Lung (tissue), 12 donors: ENCODE measurements around the gene TC2N. TPM values are rescaled to one million over a fixed set of nuclear protein-coding genes. Genes with fewer than 3 reads are reported as not detected.
A peak's percentile ranks its signal among the peaks of the same experiment; 100 is the strongest.

Source experiments
- ATAC-seq: fragments of 200-7000 bp; cut with Tn5 transposase; one replicate; pipeline ENCODE4 v1.9.1; 2020; ENCODE audit warnings: moderate number of reproducible peaks; ENCODE audit not compliant: insufficient read depth, low FRiP score
- DNase-seq, 3 donors: peaks; one replicate each; pipeline ENCODE4 v3.0.0-alpha.2; 2013 to 2017
- H3K27ac ChIP-seq, 2 donors: one replicate each; pipeline ENCODE4 v1.5.1; 2013; ENCODE audit warnings: mild to moderate bottlenecking in 2 of 2, moderate library complexity in 2 of 2, control low read depth in 1 of 2, inconsistent platforms in 1 of 2, low read depth in 1 of 2, low read length in 1 of 2
- H3K27me3 ChIP-seq, 3 donors: one replicate each; pipeline ENCODE4 v1.5.1; 2013; ENCODE audit warnings: low read length in 2 of 3; ENCODE audit not compliant: control insufficient read depth in 3 of 3, insufficient read depth in 3 of 3
- H3K36me3 ChIP-seq, 4 donors: one replicate each; pipeline ENCODE4 v1.5.1; 2013; ENCODE audit warnings: low read length in 4 of 4, mild to moderate bottlenecking in 1 of 4, moderate library complexity in 1 of 4; ENCODE audit not compliant: control insufficient read depth in 4 of 4, insufficient read depth in 4 of 4
- H3K4me1 ChIP-seq, 5 donors: one replicate each; pipeline ENCODE4 v1.5.1; 2013; ENCODE audit warnings: low read length in 5 of 5, mild to moderate bottlenecking in 2 of 5, moderate library complexity in 1 of 5; ENCODE audit not compliant: control insufficient read depth in 5 of 5, insufficient read depth in 5 of 5
- H3K4me3 ChIP-seq: one replicate; pipeline ENCODE4 v1.5.1; 2013; ENCODE audit warnings: mild to moderate bottlenecking, control low read depth, moderate library complexity
- H3K9ac ChIP-seq, 2 donors: one replicate each; pipeline ENCODE4 v1.5.1; 2013; ENCODE audit warnings: low read length in 2 of 2, control low read depth in 1 of 2; ENCODE audit not compliant: insufficient read depth in 1 of 2
- H3K9me3 ChIP-seq, 4 donors: one replicate each; pipeline ENCODE4 v1.5.1; 2013; ENCODE audit warnings: low read length in 3 of 4, mild to moderate bottlenecking in 1 of 4, moderate library complexity in 1 of 4; ENCODE audit not compliant: control insufficient read depth in 4 of 4, insufficient read depth in 3 of 4
- WGBS, 2 donors: extraction: QIAGEN DNeasy Blood & Tissue Kit; methylation state at CpG; one replicate each; pipeline ENCODE4 v1.1.7; 2013; 5-methylcytosine and 5-hydroxymethylcytosine counted together
- polyA plus RNA-seq, 2 donors: library from polyadenylated mRNA; stranded (reverse); fragments of 200-250 nt; gene quantifications; one replicate each; pipeline ENCODE4 v1.2.1, GENCODE V29; 2013
- total RNA-seq, 2 donors: library from RNA; depleted of rRNA in 1 of 2; stranded (reverse); fragments of >200 nt in 1 of 2; gene quantifications; one replicate each; pipeline ENCODE4 v1.2.1, GENCODE V29; 2014 to 2021
- TF ChIP-seq, protein P1 (sequence below): IDR thresholded peaks from 2 replicates; pipeline ENCODE4 v1.5.1; 2012; ENCODE audit warnings: mild to moderate bottlenecking; ENCODE audit errors: control extremely low read depth, extremely low read depth
- donor health status: control.
- donor health status: control.
- donor health status: Bipolar disorder and iron deficiency.
- donor health status: healthy.
- donor health status: DM: yes; HTN: yes; CAD: no.

TC2N gene
- total and polyA plus RNA-seq, 4 donors: 20.4 to 128 (median 43.9) TPM

DNA sequence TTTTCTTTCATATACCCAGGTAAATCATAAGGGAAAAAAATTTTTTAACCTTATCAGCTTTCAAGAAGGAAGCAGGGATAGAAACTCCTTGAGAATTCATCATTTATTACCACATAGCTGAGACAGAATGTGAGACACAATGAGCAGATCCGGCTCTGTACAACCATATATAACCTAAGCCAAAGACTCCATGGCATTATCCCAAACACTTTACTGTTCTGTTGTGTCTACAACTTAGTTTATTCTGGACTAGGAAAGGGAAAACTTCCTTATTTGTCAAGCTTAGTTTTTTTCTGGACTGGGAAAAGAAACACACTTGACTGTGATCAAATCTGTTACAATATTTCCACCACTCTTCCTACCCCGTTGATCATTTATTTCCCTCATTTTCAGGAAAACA is 97.2 kb downstream of the TC2N start:
- Histone ChIP-seq H3K27me3 (no peaks in the 10 kb centered on the region), H3K4me3 (no peak overlapping the region), H3K9ac (no peak overlapping the region), H3K27ac (no peak overlapping the region), H3K4me1 (no peaks in the 10 kb centered on the region), H3K36me3 (peaks cover 0 to 2% (median 0%) of the 10 kb centered on the region in 4 donors), H3K9me3 (no peaks in the 10 kb centered on the region)
- TF ChIP-seq, protein P1, sequence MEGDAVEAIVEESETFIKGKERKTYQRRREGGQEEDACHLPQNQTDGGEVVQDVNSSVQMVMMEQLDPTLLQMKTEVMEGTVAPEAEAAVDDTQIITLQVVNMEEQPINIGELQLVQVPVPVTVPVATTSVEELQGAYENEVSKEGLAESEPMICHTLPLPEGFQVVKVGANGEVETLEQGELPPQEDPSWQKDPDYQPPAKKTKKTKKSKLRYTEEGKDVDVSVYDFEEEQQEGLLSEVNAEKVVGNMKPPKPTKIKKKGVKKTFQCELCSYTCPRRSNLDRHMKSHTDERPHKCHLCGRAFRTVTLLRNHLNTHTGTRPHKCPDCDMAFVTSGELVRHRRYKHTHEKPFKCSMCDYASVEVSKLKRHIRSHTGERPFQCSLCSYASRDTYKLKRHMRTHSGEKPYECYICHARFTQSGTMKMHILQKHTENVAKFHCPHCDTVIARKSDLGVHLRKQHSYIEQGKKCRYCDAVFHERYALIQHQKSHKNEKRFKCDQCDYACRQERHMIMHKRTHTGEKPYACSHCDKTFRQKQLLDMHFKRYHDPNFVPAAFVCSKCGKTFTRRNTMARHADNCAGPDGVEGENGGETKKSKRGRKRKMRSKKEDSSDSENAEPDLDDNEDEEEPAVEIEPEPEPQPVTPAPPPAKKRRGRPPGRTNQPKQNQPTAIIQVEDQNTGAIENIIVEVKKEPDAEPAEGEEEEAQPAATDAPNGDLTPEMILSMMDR: no peak
- 58 to 76% methylated on average over 2 of the region's 2 CpGs for WGBS, 2 donors
- DNase-seq (peak in 1 of 3 donors; percentile 3), ATAC-seq (peak; percentile 47)

DNA sequence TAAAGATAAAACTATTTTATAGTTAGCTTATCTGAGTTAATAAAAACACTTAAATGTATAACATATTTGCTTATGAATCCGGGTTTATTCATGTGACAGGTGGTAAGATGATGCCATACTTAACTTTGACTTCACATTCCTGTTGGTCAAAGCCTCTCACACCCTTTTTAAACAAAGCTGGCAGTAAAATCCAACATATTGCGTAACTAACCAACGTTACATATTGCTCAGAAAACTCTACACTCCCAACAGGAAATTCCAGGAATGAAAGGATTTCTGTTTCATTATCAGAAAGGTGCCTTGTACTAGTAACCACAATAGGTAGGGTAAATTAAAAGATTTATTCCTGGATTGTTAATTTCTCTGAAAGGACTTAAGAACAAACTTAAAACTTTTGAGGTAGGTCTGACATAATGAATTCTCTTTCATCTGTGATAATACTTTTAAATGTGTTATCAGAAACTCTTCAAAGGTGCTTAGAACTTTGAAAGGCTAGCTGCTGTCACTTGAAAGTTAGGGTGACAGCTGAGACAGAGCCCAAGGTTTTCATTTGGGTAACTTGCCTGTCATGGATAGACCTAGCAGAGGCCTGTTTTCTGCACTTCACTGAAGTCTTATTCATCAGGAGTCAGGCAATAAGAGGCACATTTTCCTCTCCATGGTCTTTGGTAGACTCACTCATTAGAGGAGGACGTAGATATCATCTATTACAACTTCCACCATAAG is 111.6 kb downstream of the TC2N start:
- Histone ChIP-seq H3K4me1 (peaks cover 0 to 4% (median 0%) of the 10 kb centered on the region in 5 donors), H3K36me3 (no peaks in the 10 kb centered on the region), H3K27ac (peak overlapping the region; percentile 20 to 57), H3K9me3 (peaks cover 0 to 5% (median 2%) of the 10 kb centered on the region in 4 donors), H3K9ac (no peak overlapping the region), H3K4me3 (no peak overlapping the region), H3K27me3 (no peaks in the 10 kb centered on the region)
- ATAC-seq (peak; percentile 43), DNase-seq (peak in 2 of 3 donors; percentile 60 to 74)
- WGBS, 2 donors: 33 to 58% methylated on average over 4 of the region's 4 CpGs
- TF ChIP-seq, protein P1: no peak

DNA sequence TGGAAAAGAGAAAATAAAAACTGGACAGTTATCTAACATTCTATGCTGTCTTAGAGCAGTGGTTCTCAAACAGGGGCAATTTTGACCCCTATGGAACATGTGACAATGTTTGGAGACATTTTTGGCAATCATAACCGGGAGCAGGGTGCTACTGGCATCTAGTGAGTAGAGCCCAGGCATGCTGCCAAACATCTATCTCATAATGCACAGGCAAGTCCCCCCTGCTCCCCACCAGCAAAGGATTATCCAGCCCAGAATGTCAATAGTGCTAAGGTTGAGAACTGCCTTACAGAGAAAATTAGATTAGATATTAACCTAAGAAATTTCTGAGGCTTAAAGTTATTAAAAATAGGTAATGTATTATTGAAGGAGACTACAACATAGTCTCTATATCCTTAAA is 112.5 kb downstream of the TC2N start:
- TF ChIP-seq, protein P1: no peak
- 26 to 76% methylated on average over 1 of the region's 1 CpG for WGBS, 2 donors
- ATAC-seq: no peak
- Histone ChIP-seq H3K27ac (peak overlapping the region in 1 of 2 donors; percentile 45), H3K36me3 (no peaks in the 10 kb centered on the region), H3K9me3 (no peaks in the 10 kb centered on the region), H3K27me3 (no peaks in the 10 kb centered on the region), H3K9ac (no peak overlapping the region), H3K4me1 (peaks cover 0 to 4% (median 0%) of the 10 kb centered on the region in 5 donors), H3K4me3 (no peak overlapping the region)
- peak; percentile 43 to 76 (median 47) for DNase-seq
